Measurements from ENCODE around the gene KIAA1217.

KIAA1217 gene

GRCh38 chr10:24378126-24378920 is 169.4 kb downstream of the KIAA1217 start:
- no peak for DNase-seq

GRCh38 chr10:24381235-24382010 is 172.5 kb downstream of the KIAA1217 start:
- DNase-seq, result peak; percentile 68

- DNase-seq, result peak; percentile 75
Measured at GRCh38 chr10:24382045-24382444, 173.1 kb downstream of the KIAA1217 start.

- peak; percentile 20 for DNase-seq
Measured at GRCh38 chr10:24382596-24382978, 173.6 kb downstream of the KIAA1217 start.

GRCh38 chr10:24382979-24383663 is 174.2 kb downstream of the KIAA1217 start:
- DNase-seq, result peak; percentile 33

GRCh38 chr10:24383681-24384106 is 174.8 kb downstream of the KIAA1217 start:
- DNase-seq, result peak; percentile 99

- DNase-seq, result no peak
Measured at GRCh38 chr10:24384954-24385353, 176.0 kb downstream of the KIAA1217 start.

- no peak for DNase-seq
Measured at GRCh38 chr10:24385776-24386175, 176.8 kb downstream of the KIAA1217 start.

- no peak for DNase-seq
Measured at GRCh38 chr10:24390146-24390700, 181.3 kb downstream of the KIAA1217 start.

- no peak for DNase-seq
Measured at GRCh38 chr10:24390746-24391145, 181.8 kb downstream of the KIAA1217 start.

- no peak for DNase-seq
Measured at GRCh38 chr10:24393201-24393600, 184.3 kb downstream of the KIAA1217 start.

GRCh38 chr10:24394461-24395190 is 185.7 kb downstream of the KIAA1217 start:
- DNase-seq, result no peak

GRCh38 chr10:24396396-24396795 is 187.5 kb downstream of the KIAA1217 start:
- peak; percentile 32 for DNase-seq

GRCh38 chr10:24397662-24398061 is 188.7 kb downstream of the KIAA1217 start:
- no peak for DNase-seq

GRCh38 chr10:24404567-24404966 is 195.6 kb downstream of the KIAA1217 start:
- DNase-seq, result no peak

GRCh38 chr10:24405635-24406034 is 196.7 kb downstream of the KIAA1217 start:
- DNase-seq, result peak; percentile 21

GRCh38 chr10:24406809-24407483 is 198.0 kb downstream of the KIAA1217 start:
- no peak for DNase-seq

- DNase-seq, result no peak
Measured at GRCh38 chr10:24407928-24408327, 199.0 kb downstream of the KIAA1217 start.

GRCh38 chr10:24408365-24408764 is 199.4 kb downstream of the KIAA1217 start:
- no peak for DNase-seq

GRCh38 chr10:24414597-24414996 is 205.7 kb downstream of the KIAA1217 start:
- peak; percentile 52 for DNase-seq

GRCh38 chr10:24415455-24416125 is 206.7 kb downstream of the KIAA1217 start:
- DNase-seq, result peak; percentile 32

Measured in DMS53 (cell line).